ENCODE results near the gene DDB1.

DDB1 gene

DNA sequence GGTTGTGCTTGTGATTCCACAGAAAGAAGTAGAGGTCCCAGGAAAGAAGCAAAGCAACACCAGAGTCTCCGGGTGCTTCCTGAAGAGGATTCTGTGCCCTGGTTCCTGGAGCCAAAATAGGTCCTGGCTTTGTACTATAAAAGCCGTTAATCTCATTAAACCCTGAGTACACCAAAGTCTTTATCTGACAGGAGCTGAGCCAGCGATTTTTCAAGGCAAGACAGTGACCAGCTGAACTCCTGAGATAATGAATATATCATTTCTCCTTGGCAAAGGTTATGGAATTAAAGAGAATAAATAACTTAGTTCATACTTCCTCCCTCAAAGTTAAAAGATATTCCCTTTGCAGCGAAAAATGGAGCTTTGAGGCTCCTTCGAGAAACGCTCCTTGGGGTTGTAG, 34.5 kb upstream of the DDB1 start:
- peaks cover 9% of the 10 kb centered on the region; the same call in 1 of the 2 replicates for H3K9me3 ChIP-seq (ENCODE audit: insufficient read depth, low read depth, low read length)
- H3K9ac ChIP-seq (ENCODE audit: low read depth, low read length) = no peak overlapping the region
- H3K4me1 ChIP-seq (ENCODE audit: insufficient read depth, low read length) = no peaks in the 10 kb centered on the region
- H3K36me3 ChIP-seq (ENCODE audit: insufficient read depth, low read length) = peaks cover 73% of the 10 kb centered on the region
- no peaks in the 10 kb centered on the region for H3K27me3 ChIP-seq (ENCODE audit: insufficient read depth, low read length)
- no peak overlapping the region for H3K27ac ChIP-seq (ENCODE audit: low read depth, low read length)
- no peak overlapping the region for H3K4me3 ChIP-seq (ENCODE audit: low read length)
- 99% methylated on average over 6 of the region's 6 CpGs for WGBS

- no peak overlapping the region for H3K9ac ChIP-seq (ENCODE audit: low read depth, low read length)
Observed at GRCh38 chr11:61364012-61364675, 31.2 kb upstream of the DDB1 start.

DNA sequence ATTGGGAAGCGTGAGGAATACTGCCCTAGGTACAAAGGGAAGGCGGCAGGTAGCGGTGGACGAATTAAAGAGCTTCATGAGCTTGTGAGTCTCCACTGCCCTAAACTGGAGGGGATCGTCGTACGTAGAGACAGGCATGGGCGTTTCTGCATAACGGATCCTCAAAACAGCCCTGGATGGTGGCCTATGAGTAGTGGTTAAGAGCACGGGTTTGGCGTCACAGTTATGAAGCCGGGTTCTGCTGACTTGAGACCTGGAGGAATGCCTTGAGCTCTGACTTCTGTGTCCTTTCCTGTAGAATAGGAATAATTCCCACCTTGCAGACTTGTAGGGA, 29.6 kb upstream of the DDB1 start:
- Histone ChIP-seq H3K9me3 (ENCODE audit: insufficient read depth, low read depth, low read length) (no peaks in the 10 kb centered on the region), H3K27ac (ENCODE audit: low read depth, low read length) (peak overlapping the region; percentile 100), H3K4me1 (ENCODE audit: insufficient read depth, low read length) (no peaks in the 10 kb centered on the region), H3K4me3 (ENCODE audit: low read length) (peak overlapping the region; percentile 80), H3K36me3 (ENCODE audit: insufficient read depth, low read length) (peaks cover 37% of the 10 kb centered on the region), H3K9ac (ENCODE audit: low read depth, low read length) (peak overlapping the region; percentile 99), H3K27me3 (ENCODE audit: insufficient read depth, low read length) (no peaks in the 10 kb centered on the region)
- under 1% methylated on average over 12 of the region's 12 CpGs for WGBS

More at GRCh38 chr11:61364012-61364675, 31.2 kb upstream of the DDB1 start:
- WGBS = 95% methylated on average over 5 of the region's 5 CpGs
- H3K27me3 ChIP-seq (ENCODE audit: insufficient read depth, low read length) = no peaks in the 10 kb centered on the region
- no peak overlapping the region for H3K27ac ChIP-seq (ENCODE audit: low read depth, low read length)
- H3K4me3 ChIP-seq (ENCODE audit: low read length) = no peak overlapping the region
- no peaks in the 10 kb centered on the region for H3K4me1 ChIP-seq (ENCODE audit: insufficient read depth, low read length)
- peaks cover 52% of the 10 kb centered on the region for H3K36me3 ChIP-seq (ENCODE audit: insufficient read depth, low read length)
- H3K9me3 ChIP-seq (ENCODE audit: insufficient read depth, low read depth, low read length) = no peaks in the 10 kb centered on the region

DNA sequence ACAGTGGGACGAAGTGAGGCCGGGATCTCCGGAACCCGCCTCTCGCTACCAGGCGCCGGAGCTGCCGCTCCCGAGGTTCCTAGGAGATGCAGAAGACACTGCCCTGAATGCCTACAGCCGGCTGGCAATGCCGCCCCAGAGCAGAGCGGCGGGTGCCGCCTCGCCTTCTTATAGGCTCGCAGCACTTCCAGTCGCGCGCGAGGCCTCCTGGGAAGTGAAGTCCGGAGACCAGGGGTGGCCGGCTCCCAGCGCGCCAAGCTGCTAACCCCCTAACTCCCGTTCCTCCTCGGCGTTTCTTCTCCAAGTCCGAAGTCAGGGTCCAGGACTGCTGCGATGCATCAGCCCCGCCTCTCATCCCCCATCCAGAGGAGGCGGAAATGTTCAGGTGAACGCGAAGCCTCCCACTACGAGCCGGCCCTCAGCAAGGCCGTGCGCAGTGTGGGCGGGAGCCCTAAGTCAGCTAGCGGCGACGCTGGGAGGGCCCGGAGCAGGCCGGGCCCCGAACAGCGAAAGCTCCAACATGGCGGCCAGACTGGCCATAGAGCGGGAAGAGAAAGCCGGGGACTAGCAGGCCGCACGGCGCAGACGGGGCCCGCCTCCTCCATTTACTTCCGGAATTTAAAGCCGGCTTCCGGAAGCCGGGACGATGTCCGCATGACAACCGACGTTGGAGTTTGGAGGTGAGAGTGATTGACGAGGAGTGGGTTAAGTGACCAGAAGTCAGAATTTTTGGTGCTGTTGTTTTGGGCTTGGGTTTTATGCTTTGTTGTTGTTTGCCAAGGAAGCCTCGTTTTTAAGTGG, 29.0 kb upstream of the DDB1 start, which contains the start of the genes CYB561A3 and TMEM138:
CYB561A3 (minus strand) TSS at position 142 of the 801 bp plus-strand sequence. CDS start 5,169 bp downstream, outside the sequence.
TMEM138 (plus strand) TSS at position 634 of the 801 bp plus-strand sequence. CDS start 2,017 bp downstream, outside the sequence.
- Histone ChIP-seq H3K9me3 (ENCODE audit: insufficient read depth, low read depth, low read length) (no peaks in the 10 kb centered on the region), H3K27ac (ENCODE audit: low read depth, low read length) (peak within 1 kb of the TSS; percentile 100)

DNA sequence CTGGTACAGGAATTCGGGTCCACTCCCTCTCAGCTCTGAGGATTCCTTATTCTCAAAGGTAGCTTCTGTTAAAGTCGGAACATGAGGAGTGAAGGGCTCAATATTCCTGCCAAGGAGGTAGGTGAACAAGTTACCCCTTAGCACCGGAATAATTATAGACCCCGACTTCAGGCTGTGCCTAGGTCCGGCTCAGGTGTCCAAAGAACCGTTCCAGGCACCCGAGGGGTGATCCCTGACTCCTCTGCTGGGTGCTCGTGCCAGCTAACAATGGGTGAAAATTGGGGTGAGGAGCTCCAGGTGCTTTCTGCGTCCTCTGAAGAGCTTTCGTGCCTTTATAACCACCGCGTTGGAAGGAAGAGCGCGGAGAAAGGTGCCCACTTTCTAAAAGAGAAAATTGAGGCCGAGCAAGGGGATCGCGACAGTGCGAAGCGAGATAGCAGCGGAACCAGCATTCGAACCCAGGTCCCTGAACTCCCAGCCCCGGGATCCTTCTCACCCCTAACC, 28.4 kb upstream of the DDB1 start:
- no peaks in the 10 kb centered on the region for H3K4me1 ChIP-seq (ENCODE audit: insufficient read depth, low read length)
- peaks cover 24% of the 10 kb centered on the region for H3K36me3 ChIP-seq (ENCODE audit: insufficient read depth, low read length)
- WGBS = 6% methylated on average over 22 of the region's 22 CpGs
- peak overlapping the region; percentile 100 for H3K27ac ChIP-seq (ENCODE audit: low read depth, low read length)
- no peaks in the 10 kb centered on the region for H3K27me3 ChIP-seq (ENCODE audit: insufficient read depth, low read length)
- H3K9me3 ChIP-seq (ENCODE audit: insufficient read depth, low read depth, low read length) = no peaks in the 10 kb centered on the region
- H3K4me3 ChIP-seq (ENCODE audit: low read length) = peak overlapping the region; percentile 80
- H3K9ac ChIP-seq (ENCODE audit: low read depth, low read length) = peak overlapping the region; percentile 99

More for the DNA sequence above, 29.0 kb upstream of the DDB1 start, which contains the start of the genes CYB561A3 and TMEM138:
- H3K9ac ChIP-seq (ENCODE audit: low read depth, low read length) = peak within 1 kb of the TSS; percentile 99
- H3K4me3 ChIP-seq (ENCODE audit: low read length) = peak within 1 kb of the TSS; percentile 80
- no peaks in the 10 kb centered on the region for H3K27me3 ChIP-seq (ENCODE audit: insufficient read depth, low read length)
- H3K4me1 ChIP-seq (ENCODE audit: insufficient read depth, low read length) = no peaks in the 10 kb centered on the region
- peaks cover 31% of the 10 kb centered on the region for H3K36me3 ChIP-seq (ENCODE audit: insufficient read depth, low read length)
- under 1% methylated on average over 63 of the region's 63 CpGs for WGBS

GRCh38 chr11:61359516-61359915, 26.6 kb upstream of the DDB1 start:
- Histone ChIP-seq H3K4me1 (ENCODE audit: insufficient read depth, low read length) (no peaks in the 10 kb centered on the region), H3K27me3 (ENCODE audit: insufficient read depth, low read length) (no peaks in the 10 kb centered on the region), H3K9ac (ENCODE audit: low read depth, low read length) (no peak overlapping the region), H3K9me3 (ENCODE audit: insufficient read depth, low read depth, low read length) (no peaks in the 10 kb centered on the region), H3K4me3 (ENCODE audit: low read length) (no peak overlapping the region), H3K36me3 (ENCODE audit: insufficient read depth, low read length) (peaks cover 11% of the 10 kb centered on the region), H3K27ac (ENCODE audit: low read depth, low read length) (no peak overlapping the region)
- WGBS = 96% methylated on average over 6 of the region's 6 CpGs

DNA sequence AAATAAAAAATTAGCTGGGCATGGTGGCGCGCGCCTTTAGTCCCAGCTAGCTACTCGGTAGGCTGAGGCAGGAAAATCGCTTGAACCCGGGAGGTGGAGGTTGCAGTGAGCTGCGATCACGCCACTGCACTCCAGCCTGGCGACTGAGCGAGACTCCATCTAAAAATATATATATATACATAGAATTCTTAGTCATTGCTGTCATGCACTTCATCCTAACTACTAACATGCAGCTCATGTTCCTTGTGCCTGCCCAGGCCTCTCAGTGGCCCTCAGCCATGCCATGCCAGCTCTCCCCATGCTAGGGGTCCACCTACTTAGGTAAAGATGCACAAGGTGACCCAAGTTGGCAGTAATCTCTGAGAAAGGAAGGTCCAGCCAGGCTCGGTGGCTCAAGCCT, 25.7 kb upstream of the DDB1 start:
- H3K36me3 ChIP-seq (ENCODE audit: insufficient read depth, low read length) = peaks cover 3% of the 10 kb centered on the region
- no peak overlapping the region for H3K4me3 ChIP-seq (ENCODE audit: low read length)
- WGBS = 98% methylated on average over 9 of the region's 11 CpGs
- H3K27ac ChIP-seq (ENCODE audit: low read depth, low read length) = no peak overlapping the region
- no peaks in the 10 kb centered on the region for H3K4me1 ChIP-seq (ENCODE audit: insufficient read depth, low read length)
- H3K27me3 ChIP-seq (ENCODE audit: insufficient read depth, low read length) = no peaks in the 10 kb centered on the region
- H3K9ac ChIP-seq (ENCODE audit: low read depth, low read length) = no peak overlapping the region
- H3K9me3 ChIP-seq (ENCODE audit: insufficient read depth, low read depth, low read length) = no peaks in the 10 kb centered on the region

GRCh38 chr11:61357894-61358239, 25.0 kb upstream of the DDB1 start:
- Histone ChIP-seq H3K9ac (ENCODE audit: low read depth, low read length) (no peak overlapping the region), H3K36me3 (ENCODE audit: insufficient read depth, low read length) (peaks cover 5% of the 10 kb centered on the region; the same call in 1 of the 2 replicates), H3K27me3 (ENCODE audit: insufficient read depth, low read length) (no peaks in the 10 kb centered on the region), H3K9me3 (ENCODE audit: insufficient read depth, low read depth, low read length) (no peaks in the 10 kb centered on the region), H3K27ac (ENCODE audit: low read depth, low read length) (no peak overlapping the region), H3K4me3 (ENCODE audit: low read length) (no peak overlapping the region), H3K4me1 (ENCODE audit: insufficient read depth, low read length) (no peaks in the 10 kb centered on the region)
- 95% methylated on average over 6 of the region's 6 CpGs for WGBS

DNA sequence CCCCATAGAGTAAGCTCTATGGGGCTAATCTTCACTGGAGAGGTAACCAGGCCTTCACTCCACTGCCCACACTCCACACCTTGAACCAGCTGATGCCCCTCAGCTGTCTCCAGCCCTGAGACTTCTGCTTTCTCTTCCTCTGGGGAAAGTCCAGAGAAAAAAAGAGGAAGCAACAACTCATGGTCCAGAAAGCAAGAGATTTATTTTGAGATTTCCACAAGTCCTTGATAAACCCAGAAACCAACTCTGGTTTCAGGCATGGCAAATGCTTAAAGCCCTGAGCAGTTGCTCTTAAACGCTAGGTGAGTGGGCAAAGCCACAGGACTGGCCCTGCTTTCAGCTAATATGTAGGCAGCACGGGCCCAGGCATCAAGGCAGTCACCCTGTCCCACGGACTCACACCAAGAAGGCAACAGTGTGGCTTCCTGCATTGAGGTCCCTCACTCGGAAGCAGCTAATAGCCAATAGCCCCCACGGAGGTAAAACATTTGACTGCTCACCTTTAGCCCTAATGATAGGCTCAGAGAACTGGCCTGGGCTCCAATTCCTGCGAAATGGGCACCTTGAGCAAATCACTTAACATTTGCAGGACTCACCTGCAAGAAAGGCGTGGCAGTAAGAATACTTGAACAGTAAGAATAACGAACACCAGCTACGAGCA, 24.5 kb upstream of the DDB1 start:
- Histone ChIP-seq H3K27ac (ENCODE audit: low read depth, low read length) (no peak overlapping the region), H3K36me3 (ENCODE audit: insufficient read depth, low read length) (peaks cover 9% of the 10 kb centered on the region; the same call in 1 of the 2 replicates), H3K4me3 (ENCODE audit: low read length) (no peak overlapping the region), H3K9ac (ENCODE audit: low read depth, low read length) (no peak overlapping the region), H3K4me1 (ENCODE audit: insufficient read depth, low read length) (no peaks in the 10 kb centered on the region), H3K9me3 (ENCODE audit: insufficient read depth, low read depth, low read length) (no peaks in the 10 kb centered on the region), H3K27me3 (ENCODE audit: insufficient read depth, low read length) (no peaks in the 10 kb centered on the region)
- 93% methylated on average over 9 of the region's 9 CpGs for WGBS

DNA sequence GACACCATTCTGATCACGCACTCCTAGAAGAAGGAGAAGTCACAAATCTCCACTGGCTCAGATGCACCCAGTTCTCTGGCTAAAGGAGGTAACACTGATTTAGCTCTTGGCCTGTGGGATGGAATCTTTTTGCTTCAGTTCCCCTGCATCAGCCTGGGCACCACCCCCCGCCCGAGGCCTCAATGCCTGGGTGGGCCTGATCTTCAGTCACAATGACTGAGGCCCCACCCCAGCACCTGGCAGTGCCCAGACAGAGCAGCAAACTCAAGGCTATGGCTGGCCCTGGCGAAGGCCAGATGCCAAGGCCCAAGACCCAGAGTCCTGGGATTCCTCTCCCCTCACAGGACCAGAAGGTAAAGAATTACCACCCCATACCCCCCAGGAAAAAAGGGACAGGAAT, 23.8 kb upstream of the DDB1 start:
- 95% methylated on average over 4 of the region's 4 CpGs for WGBS
- no peak overlapping the region for H3K4me3 ChIP-seq (ENCODE audit: low read length)
- H3K4me1 ChIP-seq (ENCODE audit: insufficient read depth, low read length) = no peaks in the 10 kb centered on the region

DNA sequence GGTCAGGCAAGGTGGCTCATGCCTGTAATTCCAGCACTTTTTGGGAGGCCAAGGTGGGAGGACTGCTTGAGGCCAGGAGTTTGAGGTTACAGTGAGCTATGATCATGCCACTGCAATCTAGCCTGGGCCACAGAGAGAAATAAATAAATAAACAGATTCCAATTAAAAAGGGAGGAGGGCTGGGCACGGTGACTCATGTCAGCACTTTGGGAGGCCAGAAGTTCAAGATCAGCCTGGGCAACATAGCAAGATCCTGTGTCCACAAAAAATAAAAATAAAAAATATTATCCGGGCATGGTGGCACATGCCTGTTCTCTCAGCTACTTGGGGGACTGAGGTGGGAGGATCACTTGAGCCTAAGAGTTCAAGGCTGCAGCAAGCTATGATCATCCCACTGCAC, 21.3 kb upstream of the DDB1 start:
- 100% methylated on average over 2 of the region's 2 CpGs for WGBS
- Histone ChIP-seq H3K9me3 (ENCODE audit: insufficient read depth, low read depth, low read length) (no peaks in the 10 kb centered on the region), H3K9ac (ENCODE audit: low read depth, low read length) (no peak overlapping the region), H3K27me3 (ENCODE audit: insufficient read depth, low read length) (no peaks in the 10 kb centered on the region), H3K4me1 (ENCODE audit: insufficient read depth, low read length) (no peaks in the 10 kb centered on the region), H3K4me3 (ENCODE audit: low read length) (no peak overlapping the region), H3K27ac (ENCODE audit: low read depth, low read length) (no peak overlapping the region), H3K36me3 (ENCODE audit: insufficient read depth, low read length) (peaks cover 19% of the 10 kb centered on the region)

More for the DNA sequence above, 23.8 kb upstream of the DDB1 start:
- Histone ChIP-seq H3K27ac (ENCODE audit: low read depth, low read length) (no peak overlapping the region), H3K27me3 (ENCODE audit: insufficient read depth, low read length) (no peaks in the 10 kb centered on the region), H3K9ac (ENCODE audit: low read depth, low read length) (no peak overlapping the region), H3K9me3 (ENCODE audit: insufficient read depth, low read depth, low read length) (no peaks in the 10 kb centered on the region), H3K36me3 (ENCODE audit: insufficient read depth, low read length) (peaks cover 13% of the 10 kb centered on the region)

Data from HUES64 (cell line).